Activated naive CD4-positive, alpha-beta T cell treated with anti-CD3 and anti-CD28 coated beads, Interleukin-2, amount 50 U/mL, for 16 hours (primary cell): ENCODE measurements around the gene SGCD.

Experiments
- DNase-seq: peaks from one replicate; pipeline ENCODE4 v3.0.0-alpha.2; 2020

The SGCD gene

GRCh38 chr5:156405988-156406387 lies 79.0 kb downstream of the SGCD start:
- no peak for DNase-seq

GRCh38 chr5:156407251-156407650 lies 80.3 kb downstream of the SGCD start:
- no peak for DNase-seq

GRCh38 chr5:156409834-156410233 lies 82.9 kb downstream of the SGCD start:
- no peak for DNase-seq

GRCh38 chr5:156411185-156411613 lies 84.2 kb downstream of the SGCD start:
- no peak for DNase-seq

GRCh38 chr5:156411957-156412356 lies 85.0 kb downstream of the SGCD start:
- DNase-seq: no peak

GRCh38 chr5:156414391-156414790 lies 87.4 kb downstream of the SGCD start:
- no peak for DNase-seq

- DNase-seq: no peak
Measured at GRCh38 chr5:156419661-156420060, 92.7 kb downstream of the SGCD start.

GRCh38 chr5:156420665-156421064 lies 93.7 kb downstream of the SGCD start:
- DNase-seq: no peak

- DNase-seq: no peak
Measured at GRCh38 chr5:156421798-156422197, 94.8 kb downstream of the SGCD start.

- DNase-seq: no peak
Measured at GRCh38 chr5:156423597-156423996, 96.6 kb downstream of the SGCD start.

- DNase-seq: no peak
Measured at GRCh38 chr5:156427315-156427714, 100.4 kb downstream of the SGCD start.

- no peak for DNase-seq
Measured at GRCh38 chr5:156431956-156432829, 105.2 kb downstream of the SGCD start.

- no peak for DNase-seq
Measured at GRCh38 chr5:156432830-156433105, 105.8 kb downstream of the SGCD start.

GRCh38 chr5:156434471-156434870 lies 107.5 kb downstream of the SGCD start:
- no peak for DNase-seq

- no peak for DNase-seq
Measured at GRCh38 chr5:156435101-156435500, 108.1 kb downstream of the SGCD start.

- no peak for DNase-seq
Measured at GRCh38 chr5:156438076-156438475, 111.1 kb downstream of the SGCD start.

- no peak for DNase-seq
Measured at GRCh38 chr5:156444753-156445291, 117.9 kb downstream of the SGCD start.

- no peak for DNase-seq
Measured at GRCh38 chr5:156446526-156446925, 119.6 kb downstream of the SGCD start.

- DNase-seq: no peak
Measured at GRCh38 chr5:156450778-156451177, 123.8 kb downstream of the SGCD start.

GRCh38 chr5:156451505-156451904 lies 124.5 kb downstream of the SGCD start:
- no peak for DNase-seq

GRCh38 chr5:156456857-156457256 lies 129.9 kb downstream of the SGCD start:
- DNase-seq: no peak

GRCh38 chr5:156459812-156460385 lies 132.9 kb downstream of the SGCD start:
- DNase-seq: no peak

GRCh38 chr5:156460471-156460870 lies 133.5 kb downstream of the SGCD start:
- no peak for DNase-seq

GRCh38 chr5:156466871-156467270 lies 139.9 kb downstream of the SGCD start:
- no peak for DNase-seq

- DNase-seq: no peak
Measured at GRCh38 chr5:156469636-156470035, 142.7 kb downstream of the SGCD start.
